HepG2 (cell line): Measurements from ENCODE around the gene HEPN1. TPM values are rescaled to one million over a fixed set of nuclear protein-coding genes. Genes with fewer than 3 reads are reported as not detected.

ENCODE experiments used
- CHCHD3 ChIP-seq: sonication (generic); formaldehyde crosslinking; IDR thresholded peaks from 2 replicates; pipeline ENCODE4 v1.8.0; 2022; ENCODE audit warnings: mild to moderate bottlenecking, missing genetic modification reagents, moderate library complexity
- ETV6 ChIP-seq: sonication (generic); formaldehyde crosslinking; conservative IDR thresholded peaks from 2 replicates; pipeline ENCODE4 v1.4.0; 2020; ENCODE audit warnings: missing genetic modification reagents
- FOXJ3 ChIP-seq: sonication (generic); formaldehyde crosslinking; IDR thresholded peaks from 2 replicates; pipeline ENCODE4 v1.4.0; 2020; ENCODE audit warnings: missing genetic modification reagents, mild to moderate bottlenecking, borderline replicate concordance
- HNF4A ChIP-seq: sonication (generic); formaldehyde crosslinking; IDR thresholded peaks from 2 replicates; pipeline ENCODE4 v1.4.0; 2020; ENCODE audit warnings: missing genetic modification reagents
- JUND ChIP-seq: sonication (generic); formaldehyde crosslinking; IDR thresholded peaks from 2 replicates; pipeline ENCODE4 v1.8.0; 2022; ENCODE audit warnings: mild to moderate bottlenecking, missing genetic modification reagents
- MEF2D ChIP-seq: sonication (generic); formaldehyde crosslinking; IDR thresholded peaks from 2 replicates; pipeline ENCODE4 v1.5.1; 2020; ENCODE audit warnings: mild to moderate bottlenecking, missing genetic modification reagents
- MTA1 ChIP-seq: sonication (generic); formaldehyde crosslinking; IDR thresholded peaks from 2 replicates; pipeline ENCODE4 v1.4.0; 2020; ENCODE audit warnings: missing genetic modification reagents, mild to moderate bottlenecking, borderline replicate concordance
- MXI1 ChIP-seq: IDR thresholded peaks from 3 replicates; pipeline ENCODE4 v1.6.1; 2012; ENCODE audit warnings: low read depth, low read length, inconsistent platforms, borderline replicate concordance
- NKX3-1 ChIP-seq: sonication (generic); formaldehyde crosslinking; IDR thresholded peaks from 2 replicates; pipeline ENCODE4 v1.5.0; 2020; ENCODE audit warnings: missing genetic modification reagents
- POLR2A ChIP-seq, 2 experiments: IDR thresholded peaks; 2 replicates each; pipeline ENCODE4 v1.6.1; 2011; ENCODE audit warnings: low read depth in 2 of 2, low read length in 2 of 2, mild to moderate bottlenecking in 1 of 2, moderate library complexity in 1 of 2; ENCODE audit not compliant: insufficient read depth in 1 of 2
- RNF2 ChIP-seq: fragments of 450-650 bp; conservative IDR thresholded peaks from 2 replicates; pipeline ENCODE4 v1.6.1; 2016; ENCODE audit warnings: low read depth
- SMAD3 ChIP-seq: sonication (generic); formaldehyde crosslinking; IDR thresholded peaks from 2 replicates; pipeline ENCODE4 v1.4.0; 2020; ENCODE audit warnings: missing genetic modification reagents
- ZKSCAN1 ChIP-seq: fragments of 150-350 bp; IDR thresholded peaks from 2 replicates; pipeline ENCODE4 v1.6.1; 2014; ENCODE audit warnings: low read length
- ZMAT3 ChIP-seq: sonication (generic); formaldehyde crosslinking; conservative IDR thresholded peaks from 2 replicates; pipeline ENCODE4 v1.7.0; 2021; ENCODE audit warnings: missing genetic modification reagents
- ZNF205 ChIP-seq: IDR thresholded peaks from 2 replicates; pipeline ENCODE4 v1.6.1; 2018; ENCODE audit warnings: missing biosample characterization, missing genetic modification reagents
- ZNF232 ChIP-seq: sonication (generic); formaldehyde crosslinking; IDR thresholded peaks from 2 replicates; pipeline ENCODE4 v1.4.0; 2020; ENCODE audit warnings: missing genetic modification reagents, borderline replicate concordance
- ZNF335 ChIP-seq: sonication (generic); formaldehyde crosslinking; IDR thresholded peaks from 2 replicates; pipeline ENCODE4 v1.4.0; 2020; ENCODE audit warnings: missing genetic modification reagents
- ZNF460 ChIP-seq: sonication (generic); formaldehyde crosslinking; IDR thresholded peaks from 2 replicates; pipeline ENCODE4 v1.5.1; 2020; ENCODE audit warnings: missing genetic modification reagents, mild to moderate bottlenecking, borderline replicate concordance
- ZNF619 ChIP-seq: sonication (generic); formaldehyde crosslinking; IDR thresholded peaks from 2 replicates; pipeline ENCODE4 v1.4.0; 2020; ENCODE audit warnings: mild to moderate bottlenecking, missing genetic modification reagents
- ZNF776 ChIP-seq: sonication (generic); formaldehyde crosslinking; IDR thresholded peaks from 2 replicates; pipeline ENCODE4 v1.4.0; 2020; ENCODE audit warnings: mild to moderate bottlenecking, missing genetic modification reagents
- ZNF878 ChIP-seq: sonication (generic); formaldehyde crosslinking; IDR thresholded peaks from 2 replicates; pipeline ENCODE4 v1.8.1; 2023; ENCODE audit warnings: mild to moderate bottlenecking, missing genetic modification reagents, moderate library complexity
- polyA plus RNA-seq, 8 experiments: library from polyadenylated mRNA; depleted of rRNA in 3 of 8; stranded (reverse) in 7 of 8; unstranded in 1 of 8; fragments of >200 nt; fragmentation: Illumina TruSeq in 4 of 8; extraction: Trizol in 4 of 8; gene quantifications; 2 replicates each; pipeline versions ENCODE4 v1.2.1 to v1.2.3, GENCODE V29; 2011 to 2016; ENCODE audit warnings: low read depth in 4 of 8, missing spikeins in 1 of 8, mixed read lengths in 1 of 8; ENCODE audit not compliant: insufficient read depth in 1 of 8
- total RNA-seq, 5 experiments: library from RNA; depleted of rRNA; stranded (reverse); fragments of >200 nt; fragmentation: Illumina TruSeq; extraction: Trizol; gene quantifications; 2 replicates each; pipeline ENCODE4 v1.2.3, GENCODE V29; 2016; ENCODE audit warnings: low read depth in 1 of 5
- TF ChIP-seq, protein P1 (sequence below): sonication (generic); formaldehyde crosslinking; IDR thresholded peaks from 2 replicates; pipeline ENCODE4 v1.4.0; 2020; ENCODE audit warnings: missing genetic modification reagents, borderline replicate concordance
- TF ChIP-seq, protein P2 (sequence below): sonication (generic); formaldehyde crosslinking; IDR thresholded peaks from 2 replicates; pipeline ENCODE4 v1.8.0; 2022; ENCODE audit warnings: missing genetic modification reagents, mild to moderate bottlenecking, borderline replicate concordance
- TF ChIP-seq, protein P3 (sequence below): sonication (generic); formaldehyde crosslinking; IDR thresholded peaks from 2 replicates; pipeline ENCODE4 v1.4.0; 2020; ENCODE audit warnings: missing genetic modification reagents, borderline replicate concordance

The HEPN1 gene
- total and polyA plus RNA-seq, 2 of the 13 experiments (the other 11 are each of a cell fraction or from before 2014, with no cell fraction given): not detected

DNA sequence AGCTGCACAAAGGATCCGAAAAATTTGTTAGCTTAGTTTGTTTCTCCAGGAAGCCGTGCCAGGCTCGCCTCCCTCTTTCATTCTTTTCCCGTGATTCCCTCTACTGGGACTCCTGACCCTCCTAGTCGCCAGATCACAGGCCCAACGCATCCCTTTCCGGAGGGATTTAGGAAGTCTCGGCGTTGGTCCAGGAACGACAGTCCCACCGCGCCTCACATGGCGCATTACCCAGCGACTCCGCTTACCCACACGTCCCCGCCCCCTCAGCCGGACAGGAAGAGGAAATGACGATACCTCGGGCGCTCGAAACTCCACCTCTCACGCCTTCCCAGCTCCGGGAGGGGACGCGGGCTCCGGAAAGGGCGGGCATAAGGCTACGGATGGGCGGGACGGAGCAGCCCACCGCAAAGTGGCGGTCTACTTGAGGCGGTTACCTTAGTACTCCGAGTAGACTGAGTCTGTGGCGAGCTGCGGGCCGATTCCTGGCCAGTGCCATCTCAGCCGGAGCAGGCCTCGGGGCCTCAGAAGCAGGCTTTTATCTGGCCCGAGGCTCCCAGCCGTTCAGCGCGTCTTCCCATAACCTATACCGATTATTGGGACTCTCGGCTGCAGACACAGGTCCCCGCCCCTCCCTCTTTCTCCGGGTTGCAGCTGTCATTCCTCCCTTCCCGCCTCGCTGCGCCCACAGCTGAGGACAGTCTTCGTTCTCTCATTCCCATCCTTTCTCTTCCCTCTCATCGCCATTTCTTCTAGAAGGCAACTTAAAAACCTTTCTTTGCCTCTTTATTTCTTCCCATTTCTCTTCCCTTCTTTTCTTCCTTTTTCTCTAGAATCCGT, 34.9 kb downstream of the HEPN1 start, which contains the start of gene CCDC15 (continued):
- TF ChIP-seq, protein P1, sequence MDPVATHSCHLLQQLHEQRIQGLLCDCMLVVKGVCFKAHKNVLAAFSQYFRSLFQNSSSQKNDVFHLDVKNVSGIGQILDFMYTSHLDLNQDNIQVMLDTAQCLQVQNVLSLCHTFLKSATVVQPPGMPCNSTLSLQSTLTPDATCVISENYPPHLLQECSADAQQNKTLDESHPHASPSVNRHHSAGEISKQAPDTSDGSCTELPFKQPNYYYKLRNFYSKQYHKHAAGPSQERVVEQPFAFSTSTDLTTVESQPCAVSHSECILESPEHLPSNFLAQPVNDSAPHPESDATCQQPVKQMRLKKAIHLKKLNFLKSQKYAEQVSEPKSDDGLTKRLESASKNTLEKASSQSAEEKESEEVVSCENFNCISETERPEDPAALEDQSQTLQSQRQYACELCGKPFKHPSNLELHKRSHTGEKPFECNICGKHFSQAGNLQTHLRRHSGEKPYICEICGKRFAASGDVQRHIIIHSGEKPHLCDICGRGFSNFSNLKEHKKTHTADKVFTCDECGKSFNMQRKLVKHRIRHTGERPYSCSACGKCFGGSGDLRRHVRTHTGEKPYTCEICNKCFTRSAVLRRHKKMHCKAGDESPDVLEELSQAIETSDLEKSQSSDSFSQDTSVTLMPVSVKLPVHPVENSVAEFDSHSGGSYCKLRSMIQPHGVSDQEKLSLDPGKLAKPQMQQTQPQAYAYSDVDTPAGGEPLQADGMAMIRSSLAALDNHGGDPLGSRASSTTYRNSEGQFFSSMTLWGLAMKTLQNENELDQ (CRISPR knock-in tag): no peak
- TF ChIP-seq POLR2A (IDR thresholded peaks at IDR 0.05; ENCODE audit: insufficient read depth in 1 of 2, low read depth in 2 of 2, low read length in 2 of 2): peak; percentile 85 to 93
- no peak for TF ChIP-seq JUND
- no peak for TF ChIP-seq ZNF460 (CRISPR knock-in tag)
- peak; percentile 40; the same call in 1 of the 2 replicates for TF ChIP-seq NKX3-1 (CRISPR knock-in tag)
- peak; percentile 64; the same call in 1 of the 2 replicates for TF ChIP-seq FOXJ3 (CRISPR knock-in tag)
- no peak; the same call in 1 of the 2 replicates for TF ChIP-seq ZNF878 (CRISPR knock-in tag)
- TF ChIP-seq, protein P2, sequence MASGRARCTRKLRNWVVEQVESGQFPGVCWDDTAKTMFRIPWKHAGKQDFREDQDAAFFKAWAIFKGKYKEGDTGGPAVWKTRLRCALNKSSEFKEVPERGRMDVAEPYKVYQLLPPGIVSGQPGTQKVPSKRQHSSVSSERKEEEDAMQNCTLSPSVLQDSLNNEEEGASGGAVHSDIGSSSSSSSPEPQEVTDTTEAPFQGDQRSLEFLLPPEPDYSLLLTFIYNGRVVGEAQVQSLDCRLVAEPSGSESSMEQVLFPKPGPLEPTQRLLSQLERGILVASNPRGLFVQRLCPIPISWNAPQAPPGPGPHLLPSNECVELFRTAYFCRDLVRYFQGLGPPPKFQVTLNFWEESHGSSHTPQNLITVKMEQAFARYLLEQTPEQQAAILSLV (CRISPR knock-in tag): 0 out of 2 replicates have a peak, but pooled peaks have one; percentile 58
- TF ChIP-seq CHCHD3 (CRISPR knock-in tag): no peak
- TF ChIP-seq HNF4A (CRISPR knock-in tag): 0 out of 2 replicates have a peak, but pooled peaks have one; percentile 22
- no peak; the same call in 1 of the 2 replicates for TF ChIP-seq ZMAT3
- TF ChIP-seq SMAD3 (CRISPR knock-in tag): 0 out of 2 replicates have a peak, but pooled peaks have one; percentile 58
- peak; percentile 66 for TF ChIP-seq MTA1
- TF ChIP-seq, protein P3, sequence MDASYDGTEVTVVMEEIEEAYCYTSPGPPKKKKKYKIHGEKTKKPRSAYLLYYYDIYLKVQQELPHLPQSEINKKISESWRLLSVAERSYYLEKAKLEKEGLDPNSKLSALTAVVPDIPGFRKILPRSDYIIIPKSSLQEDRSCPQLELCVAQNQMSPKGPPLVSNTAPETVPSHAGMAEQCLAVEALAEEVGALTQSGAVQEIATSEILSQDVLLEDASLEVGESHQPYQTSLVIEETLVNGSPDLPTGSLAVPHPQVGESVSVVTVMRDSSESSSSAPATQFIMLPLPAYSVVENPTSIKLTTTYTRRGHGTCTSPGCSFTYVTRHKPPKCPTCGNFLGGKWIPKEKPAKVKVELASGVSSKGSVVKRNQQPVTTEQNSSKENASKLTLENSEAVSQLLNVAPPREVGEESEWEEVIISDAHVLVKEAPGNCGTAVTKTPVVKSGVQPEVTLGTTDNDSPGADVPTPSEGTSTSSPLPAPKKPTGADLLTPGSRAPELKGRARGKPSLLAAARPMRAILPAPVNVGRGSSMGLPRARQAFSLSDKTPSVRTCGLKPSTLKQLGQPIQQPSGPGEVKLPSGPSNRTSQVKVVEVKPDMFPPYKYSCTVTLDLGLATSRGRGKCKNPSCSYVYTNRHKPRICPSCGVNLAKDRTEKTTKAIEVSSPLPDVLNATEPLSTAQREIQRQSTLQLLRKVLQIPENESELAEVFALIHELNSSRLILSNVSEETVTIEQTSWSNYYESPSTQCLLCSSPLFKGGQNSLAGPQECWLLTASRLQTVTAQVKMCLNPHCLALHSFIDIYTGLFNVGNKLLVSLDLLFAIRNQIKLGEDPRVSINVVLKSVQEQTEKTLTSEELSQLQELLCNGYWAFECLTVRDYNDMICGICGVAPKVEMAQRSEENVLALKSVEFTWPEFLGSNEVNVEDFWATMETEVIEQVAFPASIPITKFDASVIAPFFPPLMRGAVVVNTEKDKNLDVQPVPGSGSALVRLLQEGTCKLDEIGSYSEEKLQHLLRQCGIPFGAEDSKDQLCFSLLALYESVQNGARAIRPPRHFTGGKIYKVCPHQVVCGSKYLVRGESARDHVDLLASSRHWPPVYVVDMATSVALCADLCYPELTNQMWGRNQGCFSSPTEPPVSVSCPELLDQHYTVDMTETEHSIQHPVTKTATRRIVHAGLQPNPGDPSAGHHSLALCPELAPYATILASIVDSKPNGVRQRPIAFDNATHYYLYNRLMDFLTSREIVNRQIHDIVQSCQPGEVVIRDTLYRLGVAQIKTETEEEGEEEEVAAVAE (CRISPR knock-in tag): no peak
- no peak for TF ChIP-seq ZKSCAN1
- TF ChIP-seq ZNF335 (CRISPR knock-in tag): no peak
- TF ChIP-seq ZNF232 (CRISPR knock-in tag): peak; percentile 63; the same call in 1 of the 2 replicates
- TF ChIP-seq ETV6 (CRISPR knock-in tag): no peak
- TF ChIP-seq ZNF776 (CRISPR knock-in tag): no peak
- peak; percentile 92; the same call in 1 of the 3 replicates for TF ChIP-seq MXI1
- TF ChIP-seq ZNF205: no peak
- TF ChIP-seq RNF2: no peak
- TF ChIP-seq MEF2D (CRISPR knock-in tag): 0 out of 2 replicates have a peak, but pooled peaks have one; percentile 58
- no peak for TF ChIP-seq ZNF619 (CRISPR knock-in tag)
